GM19468 (cell line): Measurements from ENCODE around the gene SH3D19.

Experiments
- ATAC-seq: cut with Tn5 transposase; IDR thresholded peaks from one replicate; pipeline ENCODE4 v1.9.1; 2021; ENCODE audit warnings: mild to moderate bottlenecking, moderate library complexity, moderate number of reproducible peaks; ENCODE audit not compliant: unreplicated experiment; ENCODE audit errors: extremely low read depth

SH3D19 gene

GRCh38 chr4:151202381-151202780, 123.0 kb downstream of the SH3D19 start:
- ATAC-seq = no peak

- no peak for ATAC-seq
These were observed 125.8 kb downstream of the SH3D19 start for GRCh38 chr4:151199319-151200190.

- ATAC-seq = no peak
These were observed 126.7 kb downstream of the SH3D19 start for GRCh38 chr4:151198748-151199147.

- ATAC-seq = no peak
These were observed 128.2 kb downstream of the SH3D19 start for GRCh38 chr4:151197247-151197646.

GRCh38 chr4:151195801-151196200, 129.6 kb downstream of the SH3D19 start:
- ATAC-seq = no peak

- no peak for ATAC-seq
These were observed 132.0 kb downstream of the SH3D19 start for GRCh38 chr4:151193414-151193813.

- ATAC-seq = no peak
These were observed 132.7 kb downstream of the SH3D19 start for GRCh38 chr4:151192556-151193235.

- no peak for ATAC-seq
These were observed 140.6 kb downstream of the SH3D19 start for GRCh38 chr4:151184523-151185458.

- no peak for ATAC-seq
These were observed 142.9 kb downstream of the SH3D19 start for GRCh38 chr4:151182455-151182996.

- no peak for ATAC-seq
These were observed 148.7 kb downstream of the SH3D19 start for GRCh38 chr4:151176685-151177084.

GRCh38 chr4:151175754-151176631, 149.4 kb downstream of the SH3D19 start:
- no peak for ATAC-seq

- no peak for ATAC-seq
These were observed 150.2 kb downstream of the SH3D19 start for GRCh38 chr4:151175233-151175632.

GRCh38 chr4:151174784-151175183, 150.6 kb downstream of the SH3D19 start:
- ATAC-seq = no peak

GRCh38 chr4:151173871-151174270, 151.5 kb downstream of the SH3D19 start:
- ATAC-seq = no peak

- ATAC-seq = no peak
These were observed 155.5 kb downstream of the SH3D19 start for GRCh38 chr4:151169900-151170299.

- no peak for ATAC-seq
These were observed 156.2 kb downstream of the SH3D19 start for GRCh38 chr4:151169223-151169622.

- no peak for ATAC-seq
These were observed 157.8 kb downstream of the SH3D19 start for GRCh38 chr4:151167561-151167960.

- ATAC-seq = no peak
These were observed 158.8 kb downstream of the SH3D19 start for GRCh38 chr4:151166636-151167035.
